CD4-positive, alpha-beta T cell (primary cell): ENCODE data around the gene PLCB1. TPM values are rescaled to one million over a fixed set of nuclear protein-coding genes. Genes with fewer than 3 reads are reported as not detected.
"Not testable (repeated sequence)": the region's sequence is repeated elsewhere in the genome, so short reads cannot be mapped to it uniquely, and the experiment has no call there.

Experiments
- ATAC-seq: fragments of 200-7000 bp; cut with Tn5 transposase; one replicate; pipeline ENCODE4 v1.10.0; 2022; ENCODE audit warnings: mild to moderate bottlenecking; ENCODE audit not compliant: poor library complexity
- CTCF ChIA-PET: fragments of 350-600 bp; sonication (Branson Sonifier 250); formaldehyde crosslinking; loops from one replicate; lab custom pipeline; 2021; ENCODE audit warnings: antibody characterized with exemption, inconsistent platforms; lab: Charles Lee
- POLR2A ChIA-PET: fragments of 350-600 bp; sonication (Branson Sonifier 250); formaldehyde crosslinking; loops from one replicate; lab custom pipeline; 2021; ENCODE audit warnings: antibody characterized with exemption, inconsistent platforms; lab: Charles Lee
- DNase-seq, 14 experiments: peaks; one replicate each; pipeline ENCODE4 v3.0.0-alpha.2; 2013 to 2020; ENCODE audit warnings: mixed read lengths in 2 of 14
- H3K27ac ChIP-seq, 2 donors: one replicate each; pipeline versions ENCODE4 v1.5.1 to v1.7.0; 2013; ENCODE audit warnings: low read length in 2 of 2, low read depth in 1 of 2, mild to moderate bottlenecking in 1 of 2
- H3K27me3 ChIP-seq, 2 experiments: 1 replicate in 1 of 2; 2 replicates in 1 of 2; pipeline versions ENCODE4 v1.6.1 to v1.7.0; 2013; ENCODE audit warnings: low read length in 2 of 2, control low read depth in 1 of 2, mild to moderate bottlenecking in 1 of 2, moderate library complexity in 1 of 2; ENCODE audit not compliant: insufficient read depth in 2 of 2, control insufficient read depth in 1 of 2
- H3K36me3 ChIP-seq: one replicate; pipeline ENCODE4 v1.6.1; 2013; ENCODE audit warnings: low read length, control low read depth; ENCODE audit not compliant: insufficient read depth
- H3K4me1 ChIP-seq: one replicate; pipeline ENCODE4 v1.6.1; 2013; ENCODE audit warnings: low read length, control low read depth; ENCODE audit not compliant: insufficient read depth
- H3K4me3 ChIP-seq: one replicate; pipeline ENCODE4 v1.5.1; 2013; ENCODE audit warnings: mild to moderate bottlenecking, low read length, moderate library complexity
- H3K9me3 ChIP-seq, 2 experiments: 1 replicate in 1 of 2; 2 replicates in 1 of 2; pipeline versions ENCODE4 v1.6.1 to v1.7.0; 2013; ENCODE audit warnings: low read length in 2 of 2, mild to moderate bottlenecking in 2 of 2, control low read depth in 1 of 2, moderate library complexity in 1 of 2; ENCODE audit not compliant: control insufficient read depth in 1 of 2, insufficient read depth in 1 of 2
- H3K27ac Mint-ChIP-seq: one replicate; pipeline ENCODE4 v1.8.0; 2020; ENCODE audit warnings: mixed read lengths
- H3K27me3 Mint-ChIP-seq: one replicate; pipeline ENCODE4 v1.8.0; 2021; ENCODE audit warnings: mixed read lengths
- H3K36me3 Mint-ChIP-seq: one replicate; pipeline ENCODE4 v1.8.0; 2021; ENCODE audit warnings: low read depth, mixed read lengths
- H3K4me1 Mint-ChIP-seq: one replicate; pipeline ENCODE4 v1.8.0; 2021; ENCODE audit warnings: low read depth, mixed read lengths
- H3K4me3 Mint-ChIP-seq: one replicate; pipeline ENCODE4 v1.8.0; 2020; ENCODE audit warnings: mild to moderate bottlenecking, mixed read lengths
- H3K9me3 Mint-ChIP-seq: one replicate; pipeline ENCODE4 v1.8.0; 2020; ENCODE audit warnings: mixed read lengths
- CTCF ChIP-seq: fragments of 200-600 bp; IDR thresholded peaks from one replicate; pipeline ENCODE4 v1.8.0; 2022; ENCODE audit warnings: antibody characterized with exemption, mild to moderate bottlenecking
- intact Hi-C, 2 experiments: fragments of 100-400 bp; cut with DNase I in 1 of 2; cut with micrococcal nuclease in 1 of 2; formaldehyde crosslinking; loops; one replicate each; pipeline versions ENCODE4 v1.15.1 to v1.9.0; 2023 to 2025; cut with DNase I, micrococcal nuclease
- total RNA-seq, 174 experiments: library from RNA in 2 of 174; stranded (reverse) in 2 of 174; gene quantifications; one replicate each; pipeline ENCODE4 v1.2.3 and lab custom pipeline; 2021 to 2026

The PLCB1 gene
- total RNA-seq, 2 experiments from 2014 or later: 3.8 to 5.6 TPM

GRCh38 chr20:8589956-8590355 lies 457.9 kb downstream of the PLCB1 start:
- ATAC-seq (no peak), DNase-seq (no peak)
- no peaks in the 10 kb centered on the region for H3K36me3 Mint-ChIP-seq
- H3K9me3 ChIP-seq: no peaks in the 10 kb centered on the region
- H3K27me3 ChIP-seq: no peaks in the 10 kb centered on the region
- no peak overlapping the region for H3K27ac Mint-ChIP-seq
- ChIA-PET POLR2A (no interaction called here), CTCF (no interaction called here)
- no peaks in the 10 kb centered on the region for H3K4me1 ChIP-seq
- H3K36me3 ChIP-seq: no peaks in the 10 kb centered on the region
- H3K27ac ChIP-seq: no peak overlapping the region
- intact Hi-C loops: no loop called here
- no peak overlapping the region for H3K4me3 Mint-ChIP-seq
- no peak overlapping the region for H3K4me3 ChIP-seq
- no peaks in the 10 kb centered on the region for H3K27me3 Mint-ChIP-seq
- no peaks in the 10 kb centered on the region for H3K9me3 Mint-ChIP-seq
- H3K4me1 Mint-ChIP-seq: no peaks in the 10 kb centered on the region
- no peak for TF ChIP-seq CTCF

GRCh38 chr20:8600910-8601541 lies 469.0 kb downstream of the PLCB1 start:
- H3K4me1 ChIP-seq, H3K27ac Mint-ChIP-seq, H3K9me3 ChIP-seq, H3K36me3 Mint-ChIP-seq, DNase-seq, H3K27ac ChIP-seq, H3K4me3 Mint-ChIP-seq, H3K4me3 ChIP-seq, intact Hi-C loops, H3K27me3 ChIP-seq, POLR2A ChIA-PET, H3K36me3 ChIP-seq, CTCF ChIA-PET, H3K27me3 Mint-ChIP-seq, H3K9me3 Mint-ChIP-seq, ATAC-seq: not testable (repeated sequence)
- peaks cover 15% of the 10 kb centered on the region for H3K4me1 Mint-ChIP-seq

- no peaks in the 10 kb centered on the region for H3K36me3 ChIP-seq
- DNase-seq: peak in 1 of 14 experiments; percentile 2
- ChIA-PET CTCF (no interaction called here), POLR2A (no interaction called here)
- H3K4me1 Mint-ChIP-seq: peaks cover 15% of the 10 kb centered on the region
- peaks cover 3% of the 10 kb centered on the region for H3K9me3 Mint-ChIP-seq
- no peaks in the 10 kb centered on the region for H3K36me3 Mint-ChIP-seq
- peaks cover 4% of the 10 kb centered on the region for H3K4me1 ChIP-seq
- no peak for ATAC-seq
- intact Hi-C loops: no loop called here
- H3K4me3 Mint-ChIP-seq: no peak overlapping the region
- TF ChIP-seq CTCF: no peak
- no peak overlapping the region for H3K4me3 ChIP-seq
- H3K27me3 Mint-ChIP-seq: no peaks in the 10 kb centered on the region
- no peak overlapping the region for H3K27ac ChIP-seq
- no peak overlapping the region for H3K27ac Mint-ChIP-seq
- no peaks in the 10 kb centered on the region for H3K27me3 ChIP-seq
- no peaks in the 10 kb centered on the region for H3K9me3 ChIP-seq
These were observed 469.5 kb downstream of the PLCB1 start for GRCh38 chr20:8601542-8601912.
